ENCODE data around the gene SLC9A9. TPM values are rescaled to one million over a fixed set of nuclear protein-coding genes. Genes with fewer than 3 reads are reported as not detected.
"Not testable (repeated sequence)": the region's sequence is repeated elsewhere in the genome, so short reads cannot be mapped to it uniquely, and the experiment has no call there.

Gene SLC9A9
- total RNA-seq, 4 donors from 2014 or later, result 12.8 to 63.8 (median 33.3) TPM

- no peaks in the 10 kb centered on the region for H3K36me3 ChIP-seq
- intact Hi-C loops (cut with DNase I; ENCODE audit: low total_unique reads), result no loop called here
- no peaks in the 10 kb centered on the region for H3K27me3 ChIP-seq
- no peak for DNase-seq
- no peak overlapping the region for H3K4me3 ChIP-seq
- no peak overlapping the region for H3K27ac ChIP-seq
- H3K9me3 ChIP-seq, result no peaks in the 10 kb centered on the region
- no peak for TF ChIP-seq POLR2A (IDR thresholded peaks at IDR 0.05)
- TF ChIP-seq, protein P1, sequence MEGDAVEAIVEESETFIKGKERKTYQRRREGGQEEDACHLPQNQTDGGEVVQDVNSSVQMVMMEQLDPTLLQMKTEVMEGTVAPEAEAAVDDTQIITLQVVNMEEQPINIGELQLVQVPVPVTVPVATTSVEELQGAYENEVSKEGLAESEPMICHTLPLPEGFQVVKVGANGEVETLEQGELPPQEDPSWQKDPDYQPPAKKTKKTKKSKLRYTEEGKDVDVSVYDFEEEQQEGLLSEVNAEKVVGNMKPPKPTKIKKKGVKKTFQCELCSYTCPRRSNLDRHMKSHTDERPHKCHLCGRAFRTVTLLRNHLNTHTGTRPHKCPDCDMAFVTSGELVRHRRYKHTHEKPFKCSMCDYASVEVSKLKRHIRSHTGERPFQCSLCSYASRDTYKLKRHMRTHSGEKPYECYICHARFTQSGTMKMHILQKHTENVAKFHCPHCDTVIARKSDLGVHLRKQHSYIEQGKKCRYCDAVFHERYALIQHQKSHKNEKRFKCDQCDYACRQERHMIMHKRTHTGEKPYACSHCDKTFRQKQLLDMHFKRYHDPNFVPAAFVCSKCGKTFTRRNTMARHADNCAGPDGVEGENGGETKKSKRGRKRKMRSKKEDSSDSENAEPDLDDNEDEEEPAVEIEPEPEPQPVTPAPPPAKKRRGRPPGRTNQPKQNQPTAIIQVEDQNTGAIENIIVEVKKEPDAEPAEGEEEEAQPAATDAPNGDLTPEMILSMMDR (IDR thresholded peaks at IDR 0.05), result no peak
- H3K4me1 ChIP-seq, result no peaks in the 10 kb centered on the region
Measured at GRCh38 chr3:143697975-143698374, 150.3 kb downstream of the SLC9A9 start.

DNA sequence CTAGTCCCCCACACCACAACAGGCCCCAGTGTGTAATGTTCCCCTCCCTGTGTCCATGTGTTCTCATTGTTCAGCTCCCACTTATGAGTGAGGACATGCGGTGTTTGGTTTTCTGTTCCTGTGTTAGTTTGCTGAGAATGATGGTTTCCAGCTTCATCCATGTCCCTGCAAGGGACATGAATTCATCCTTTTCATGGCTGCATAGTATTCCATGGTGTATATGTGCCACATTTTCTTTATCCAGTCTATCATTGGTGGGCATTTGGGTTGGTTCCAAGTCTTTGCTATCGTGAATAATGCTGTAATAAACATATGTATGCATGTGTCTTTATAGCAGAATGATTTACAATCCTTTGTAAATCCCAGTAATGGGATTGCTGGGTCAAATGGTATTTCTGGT lies 152.9 kb downstream of the SLC9A9 start:
- H3K4me3 ChIP-seq; intact Hi-C loops (cut with DNase I; ENCODE audit: low total_unique reads); DNase-seq: not testable (repeated sequence)

DNA sequence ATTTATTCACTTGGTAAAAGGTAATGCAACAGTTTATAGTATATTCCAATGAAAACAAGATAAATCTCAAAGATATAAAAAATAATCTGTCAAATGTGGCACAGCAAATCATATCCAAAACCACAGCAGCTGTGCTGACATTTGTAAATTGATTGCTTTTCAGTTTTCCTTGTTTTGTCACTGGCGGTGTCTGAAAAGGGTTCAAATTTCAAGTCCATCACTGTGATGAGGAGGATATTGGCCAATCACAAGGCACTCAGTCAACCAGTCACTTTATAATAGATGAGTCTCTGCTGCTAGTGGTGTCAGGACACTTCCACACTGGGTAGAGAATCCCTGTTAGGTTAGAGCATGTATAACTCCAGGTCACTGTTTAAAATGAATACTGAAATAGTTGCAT lies 154.8 kb downstream of the SLC9A9 start:
- H3K4me1 ChIP-seq, result no peaks in the 10 kb centered on the region
- H3K4me3 ChIP-seq, result no peak overlapping the region
- no peak overlapping the region for H3K27ac ChIP-seq
- H3K9me3 ChIP-seq, result no peaks in the 10 kb centered on the region
- no peaks in the 10 kb centered on the region for H3K36me3 ChIP-seq
- no peak for DNase-seq
- TF ChIP-seq, protein P1 (IDR thresholded peaks at IDR 0.05), result no peak
- TF ChIP-seq POLR2A (IDR thresholded peaks at IDR 0.05), result no peak
- intact Hi-C loops (cut with DNase I; ENCODE audit: low total_unique reads), result no loop called here
- H3K27me3 ChIP-seq, result no peaks in the 10 kb centered on the region

More for the DNA sequence above, 152.9 kb downstream of the SLC9A9 start:
- not testable (repeated sequence) for H3K4me1 ChIP-seq, H3K9me3 ChIP-seq, H3K27ac ChIP-seq, H3K36me3 ChIP-seq, H3K27me3 ChIP-seq

DNA sequence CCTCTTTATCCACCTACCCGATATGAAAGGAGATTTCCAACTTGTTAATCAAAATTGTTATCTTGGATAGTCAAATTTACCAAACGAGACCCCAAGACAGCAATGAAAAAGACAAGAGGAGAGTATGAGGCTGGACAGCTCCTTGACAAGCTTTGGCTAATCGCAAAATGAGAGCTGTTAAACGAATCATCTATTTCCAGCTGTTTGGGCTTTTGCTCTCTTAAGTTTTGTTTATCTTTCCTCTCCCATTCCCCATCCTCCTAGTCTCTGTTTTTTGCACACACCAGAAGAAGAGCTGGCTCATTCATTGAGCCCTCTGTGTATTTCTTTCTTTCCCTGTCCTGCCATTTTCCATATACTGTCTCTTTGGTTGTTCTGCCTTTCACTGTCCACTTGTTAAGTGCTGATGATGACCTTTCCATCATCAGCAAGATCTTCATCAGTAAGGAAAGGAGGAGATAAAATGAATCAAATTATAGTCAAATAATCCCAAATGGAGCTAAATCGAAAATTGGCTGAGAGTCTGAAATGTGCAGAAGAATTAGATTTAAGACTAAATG lies 161.6 kb downstream of the SLC9A9 start:
- TF ChIP-seq POLR2A (IDR thresholded peaks at IDR 0.05), result no peak
- TF ChIP-seq, protein P1 (IDR thresholded peaks at IDR 0.05), result no peak

DNA sequence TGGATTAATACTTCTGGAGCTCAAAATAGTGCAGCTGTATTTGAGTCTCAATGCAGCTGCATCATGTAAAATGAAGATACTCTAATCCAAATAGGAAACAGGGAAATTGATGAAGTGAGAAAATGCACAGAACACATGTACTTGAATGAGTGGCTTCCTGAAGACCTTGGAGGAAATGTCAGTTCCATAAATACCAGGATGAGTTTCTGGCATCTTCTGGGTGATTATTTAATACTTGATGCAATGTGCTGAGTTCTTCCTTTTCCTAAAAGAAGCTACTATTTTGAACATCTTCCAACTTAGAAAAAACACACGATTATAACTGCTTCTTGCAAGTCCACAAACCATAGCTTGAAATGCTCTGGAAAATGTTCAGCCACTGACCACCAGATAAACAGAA lies 162.8 kb downstream of the SLC9A9 start:
- no peak for DNase-seq
- H3K27ac ChIP-seq, result no peak overlapping the region
- no peak overlapping the region for H3K4me3 ChIP-seq
- H3K4me1 ChIP-seq, result no peaks in the 10 kb centered on the region
- H3K36me3 ChIP-seq, result no peaks in the 10 kb centered on the region
- H3K9me3 ChIP-seq, result no peaks in the 10 kb centered on the region
- TF ChIP-seq, protein P1 (IDR thresholded peaks at IDR 0.05), result no peak
- TF ChIP-seq POLR2A (IDR thresholded peaks at IDR 0.05), result no peak
- H3K27me3 ChIP-seq, result no peaks in the 10 kb centered on the region
- intact Hi-C loops (cut with DNase I; ENCODE audit: low total_unique reads), result no loop called here

More for the DNA sequence above, 161.6 kb downstream of the SLC9A9 start:
- no peaks in the 10 kb centered on the region for H3K27me3 ChIP-seq
- no peaks in the 10 kb centered on the region for H3K4me1 ChIP-seq
- no peak overlapping the region for H3K4me3 ChIP-seq
- no peaks in the 10 kb centered on the region for H3K36me3 ChIP-seq
- no peak overlapping the region for H3K27ac ChIP-seq
- no peak for DNase-seq
- H3K9me3 ChIP-seq, result no peaks in the 10 kb centered on the region
- intact Hi-C loops (cut with DNase I; ENCODE audit: low total_unique reads), result no loop called here

GRCh38 chr3:143677430-143677829 lies 170.8 kb downstream of the SLC9A9 start:
- Histone ChIP-seq H3K27ac (no peak overlapping the region), H3K4me3 (no peak overlapping the region), H3K27me3 (no peaks in the 10 kb centered on the region), H3K4me1 (no peaks in the 10 kb centered on the region), H3K9me3 (no peaks in the 10 kb centered on the region), H3K36me3 (no peaks in the 10 kb centered on the region)
- no peak for DNase-seq
- TF ChIP-seq, protein P1 (IDR thresholded peaks at IDR 0.05), result no peak
- no peak for TF ChIP-seq POLR2A (IDR thresholded peaks at IDR 0.05)
- intact Hi-C loops (cut with DNase I; ENCODE audit: low total_unique reads), result no loop called here

Data from uterus (tissue), 4 donors.